ENCODE data around the gene UNC5A.

The UNC5A gene

DNA sequence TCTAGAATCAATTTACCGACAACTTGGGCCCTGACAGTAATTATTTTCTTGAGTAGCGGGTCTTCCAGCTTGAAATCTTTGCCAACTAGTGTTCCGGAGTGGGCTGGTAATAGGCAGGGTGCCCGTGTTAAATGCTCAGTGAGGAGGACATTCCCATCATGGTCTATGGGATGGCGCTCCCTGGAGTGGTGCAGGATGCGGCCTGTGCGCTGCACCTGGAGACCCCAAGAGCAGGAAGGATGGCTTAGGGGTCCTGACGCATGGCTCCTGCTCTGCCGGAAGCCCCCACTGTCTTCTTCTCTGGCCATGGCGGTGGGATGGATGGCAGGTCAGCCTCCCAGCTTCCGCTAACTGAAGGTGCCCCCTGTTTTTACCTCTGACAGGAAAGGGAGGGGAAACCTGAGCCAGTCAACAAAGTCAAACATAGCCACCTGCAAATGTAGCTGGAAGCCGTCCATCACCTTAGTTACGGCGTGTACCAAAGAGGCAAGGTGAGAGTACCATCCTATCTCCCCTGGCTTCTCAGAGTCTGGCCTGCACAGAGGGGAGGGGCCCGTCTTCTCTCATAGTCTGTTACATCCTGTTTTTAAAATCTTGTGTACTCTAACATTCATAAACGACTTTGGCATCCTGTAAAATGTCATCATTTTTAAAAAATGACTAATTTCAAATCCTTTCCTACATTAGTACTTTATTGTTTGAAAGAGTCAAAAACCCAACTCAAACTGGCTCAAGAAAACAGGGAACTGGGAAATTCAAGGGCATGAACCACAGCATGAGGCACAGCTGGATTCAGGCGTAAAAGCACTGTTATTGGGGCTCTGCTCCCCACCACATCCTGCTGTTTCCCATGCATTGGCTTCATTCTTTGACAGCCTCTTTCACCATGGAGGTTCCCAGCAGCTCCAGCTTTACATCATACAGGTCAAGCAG lies 28.5 kb upstream of the UNC5A start:
- DNase-seq (ENCODE audit: low read depth) = no peak

DNA sequence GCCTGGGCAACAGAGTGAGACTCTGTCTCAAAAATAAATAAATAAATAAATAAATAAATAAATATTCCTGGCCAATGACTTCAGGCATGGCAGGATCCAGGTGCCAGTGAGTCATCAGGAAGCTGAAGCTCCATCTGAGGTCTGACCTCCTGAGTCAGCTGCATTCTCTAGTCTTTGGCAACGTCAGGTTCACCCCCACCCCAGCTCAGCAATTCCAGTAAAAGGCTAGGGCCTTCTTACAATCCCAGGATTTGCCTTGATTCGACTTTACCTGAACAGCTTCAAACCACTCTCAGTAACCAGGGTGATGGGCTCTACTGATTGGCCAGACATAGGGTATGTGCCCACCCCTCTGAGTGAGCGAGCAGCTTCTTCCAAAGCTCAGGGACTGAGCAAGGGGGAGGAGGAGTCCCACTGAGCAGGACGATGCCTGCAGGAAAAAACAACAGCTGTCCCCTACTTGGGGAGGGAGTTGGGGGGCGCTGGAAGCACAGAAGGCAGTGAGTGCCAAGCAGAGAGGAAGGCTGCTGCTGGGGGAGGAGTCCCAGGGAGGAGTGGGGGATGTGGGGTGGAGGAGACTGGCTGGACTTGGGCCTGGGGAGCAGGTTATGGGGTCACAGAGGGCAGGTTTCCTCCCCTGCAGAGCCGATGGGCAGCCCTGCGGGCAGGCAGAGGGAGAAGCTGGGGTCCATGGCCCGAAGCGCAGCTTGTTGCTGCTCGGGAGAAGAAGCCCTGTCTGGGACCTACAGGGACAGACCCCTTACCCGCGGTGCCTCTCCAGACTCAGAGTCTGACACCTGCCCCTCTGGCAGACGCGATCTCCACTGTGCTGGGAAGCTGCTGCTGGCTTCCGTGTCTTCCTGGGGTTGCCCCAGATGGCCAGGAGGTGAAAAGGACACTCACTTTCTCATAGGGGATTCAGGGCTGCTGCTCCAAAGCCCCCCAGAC lies 25.9 kb upstream of the UNC5A start:
- DNase-seq (ENCODE audit: low read depth) = no peak

DNA sequence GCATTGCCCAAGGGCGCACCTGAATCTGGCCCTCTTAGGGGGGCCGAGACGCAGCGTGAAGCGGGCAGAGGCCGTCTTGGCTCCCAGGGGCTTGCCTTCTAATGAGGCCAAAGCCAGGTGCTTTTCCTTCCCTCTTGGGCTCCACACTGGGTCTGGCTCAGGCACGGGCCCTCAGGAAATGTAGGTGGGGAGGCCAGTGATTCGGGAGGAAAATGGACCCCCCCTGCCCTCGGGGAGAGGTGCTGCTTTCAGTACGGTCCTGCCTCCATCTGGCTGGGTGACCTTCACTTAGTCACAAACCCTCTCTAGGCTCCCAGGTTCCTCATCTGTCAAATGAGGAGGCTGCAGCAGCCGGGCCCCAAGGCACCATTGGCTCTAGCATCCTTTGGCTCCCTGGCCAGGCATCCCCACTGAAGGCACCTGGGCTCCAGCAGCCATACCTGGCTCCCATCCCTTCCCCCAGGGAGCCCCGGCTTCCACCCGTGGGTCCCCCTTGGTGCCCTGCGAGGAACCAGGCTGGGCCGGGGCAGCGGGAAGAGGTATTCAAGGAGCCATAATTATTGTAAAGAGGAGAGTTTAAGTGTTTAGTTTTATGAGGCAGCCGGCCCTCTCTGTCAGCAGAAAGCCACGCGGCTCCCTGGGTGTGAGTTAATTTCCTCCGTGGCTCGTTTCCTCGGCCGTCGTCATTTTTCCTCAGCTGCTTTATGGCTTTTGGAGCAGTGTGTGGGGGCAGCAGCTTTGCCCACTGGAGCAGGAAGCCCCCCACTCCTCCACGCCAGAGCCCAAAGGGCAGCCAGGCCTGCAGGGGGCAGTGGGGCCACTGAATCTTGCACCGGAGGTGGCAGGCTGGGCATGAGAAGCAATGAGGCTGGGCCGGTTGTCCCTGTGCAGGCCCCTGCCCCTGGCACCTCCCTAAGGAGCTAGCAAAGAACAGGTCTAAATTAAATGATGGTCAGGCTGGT lies 24.9 kb upstream of the UNC5A start:
- no peak for DNase-seq (ENCODE audit: low read depth)

DNA sequence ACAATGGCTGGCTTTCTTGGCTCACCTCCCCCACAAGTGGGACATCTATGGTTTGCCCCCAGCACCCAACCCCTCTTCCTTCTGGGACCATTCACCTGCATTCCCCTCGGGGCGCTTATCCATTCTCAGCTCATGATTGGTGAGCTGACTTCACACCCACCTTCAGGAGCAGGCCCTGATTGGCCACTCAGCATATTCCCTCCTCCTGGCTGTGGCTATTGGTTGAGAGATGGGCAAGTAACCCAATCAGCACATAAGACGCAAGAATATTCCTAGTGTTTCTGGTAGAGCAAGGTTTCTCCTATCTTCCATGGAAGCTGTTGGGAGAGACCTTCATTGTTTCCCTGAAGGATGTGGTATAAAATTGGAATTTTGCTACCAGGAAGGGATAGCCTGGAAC lies 22.7 kb upstream of the UNC5A start:
- DNase-seq (ENCODE audit: low read depth) = no peak

DNA sequence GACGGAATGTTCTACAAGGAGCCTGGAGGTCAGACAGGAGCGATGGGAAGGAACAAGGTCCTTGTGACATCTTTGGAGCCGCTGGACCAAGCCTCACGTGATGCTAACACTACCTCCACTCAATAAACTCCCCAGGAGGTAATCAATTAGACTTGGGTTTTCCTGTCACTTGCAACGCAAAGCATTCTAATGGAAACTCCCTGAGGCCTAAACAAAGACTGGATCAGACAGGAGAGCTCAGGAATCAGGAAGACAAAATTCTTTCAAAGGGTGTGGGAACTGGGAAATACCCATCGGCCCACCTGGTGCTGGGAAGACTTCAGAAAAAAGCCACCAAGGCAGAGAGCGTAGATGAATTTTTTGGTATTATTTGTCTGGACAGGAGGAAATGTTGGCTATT lies 22.3 kb upstream of the UNC5A start:
- DNase-seq (ENCODE audit: low read depth) = no peak

DNA sequence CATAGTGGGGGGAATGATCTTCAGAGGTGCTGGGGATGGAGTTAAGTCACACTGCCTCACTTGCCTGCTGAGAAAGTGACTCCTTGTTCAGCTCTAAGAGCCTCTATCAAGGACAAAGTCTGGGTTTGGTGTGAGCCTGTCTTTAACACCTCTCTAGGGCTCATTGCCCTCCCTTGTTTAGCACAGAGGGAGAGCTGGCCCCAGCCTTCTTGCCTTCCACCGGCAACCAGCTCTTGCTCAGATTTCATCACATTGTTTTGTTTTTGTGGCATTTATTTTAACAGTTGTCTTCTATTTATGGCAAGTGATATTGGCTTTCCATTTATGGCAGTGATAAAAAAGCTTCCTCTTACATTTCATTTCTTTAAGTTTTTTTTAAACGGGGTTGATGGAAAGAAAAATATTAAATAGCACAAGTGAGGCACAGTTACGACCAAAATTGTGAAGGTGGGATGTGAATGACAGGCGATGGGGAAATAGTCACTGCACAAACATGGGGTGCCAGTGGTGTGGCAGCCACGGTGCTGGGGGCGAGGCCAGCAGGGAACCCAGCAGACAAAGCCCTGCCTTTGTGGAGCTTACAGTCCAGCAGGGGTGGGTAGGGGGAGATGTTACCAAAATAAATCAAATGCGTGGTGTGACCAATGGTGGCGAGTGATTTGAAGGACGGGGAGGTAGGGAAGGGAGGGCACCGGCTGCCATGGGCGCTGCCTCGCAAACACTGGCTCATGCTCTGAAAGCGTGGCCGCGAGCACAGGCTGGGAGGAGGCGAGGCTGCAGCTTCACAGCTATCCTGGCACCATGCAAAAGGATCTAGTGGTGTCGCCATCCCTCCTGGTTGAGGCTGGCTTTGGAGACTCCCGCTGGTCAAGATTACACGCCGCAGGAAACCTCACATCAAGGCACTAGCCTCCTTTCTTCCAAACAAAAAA lies 21.2 kb upstream of the UNC5A start:
- DNase-seq (ENCODE audit: low read depth) = no peak

DNA sequence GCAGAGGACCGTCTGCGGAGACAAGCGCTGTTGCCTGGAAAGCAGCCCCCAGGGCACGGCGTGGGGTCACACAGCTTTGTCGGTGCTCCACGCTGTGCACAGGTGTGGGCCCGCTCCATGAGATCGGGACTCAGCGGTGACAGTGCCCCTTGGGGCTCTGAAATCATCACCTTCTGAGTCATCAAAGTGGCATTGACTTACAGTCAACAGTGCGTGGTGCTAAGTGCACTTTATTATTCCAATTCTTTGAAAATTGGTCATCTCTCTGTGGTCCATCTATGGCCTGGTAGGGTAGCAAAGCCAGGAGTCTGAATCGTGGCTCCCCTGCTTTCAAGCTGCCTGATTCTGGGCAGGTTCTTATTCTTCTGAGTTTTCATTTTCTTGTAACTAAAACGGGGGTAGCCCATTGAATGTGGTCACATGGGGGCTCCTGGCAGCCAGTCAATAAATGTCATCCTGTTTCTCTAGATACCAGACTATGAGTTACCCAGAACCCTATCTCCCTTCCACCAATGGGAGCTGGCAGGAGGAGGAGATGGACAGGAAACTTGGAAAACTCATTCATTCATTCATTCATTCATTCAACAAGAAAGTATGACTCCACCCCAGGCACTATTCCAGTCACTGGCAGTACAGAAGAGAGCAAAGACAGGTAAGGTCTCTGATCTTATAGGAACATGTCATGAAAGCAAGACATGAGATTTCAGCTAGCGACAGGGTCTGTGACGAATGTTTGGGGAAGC lies 20.3 kb upstream of the UNC5A start:
- no peak for DNase-seq (ENCODE audit: low read depth)

DNA sequence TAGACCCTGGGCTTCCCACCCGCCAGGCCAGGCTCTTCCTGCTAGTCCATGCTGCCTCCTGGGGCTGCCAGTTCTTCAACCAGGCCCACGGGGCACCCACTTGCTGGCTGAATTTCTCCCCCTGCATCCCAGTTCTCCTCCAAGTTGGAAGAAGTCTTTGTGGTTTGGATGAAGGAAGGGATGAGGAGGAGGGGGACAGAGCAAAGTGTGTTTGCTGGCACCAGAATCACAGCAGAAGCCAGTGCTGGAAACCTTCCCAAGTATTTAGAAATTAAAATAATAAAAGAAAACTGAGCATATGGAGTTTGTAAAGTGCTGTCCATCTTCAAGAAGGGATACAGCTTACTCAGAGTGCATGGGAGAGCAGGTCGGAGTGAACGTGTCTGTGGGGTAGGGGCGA lies 19.4 kb upstream of the UNC5A start:
- DNase-seq (ENCODE audit: low read depth) = no peak

DNA sequence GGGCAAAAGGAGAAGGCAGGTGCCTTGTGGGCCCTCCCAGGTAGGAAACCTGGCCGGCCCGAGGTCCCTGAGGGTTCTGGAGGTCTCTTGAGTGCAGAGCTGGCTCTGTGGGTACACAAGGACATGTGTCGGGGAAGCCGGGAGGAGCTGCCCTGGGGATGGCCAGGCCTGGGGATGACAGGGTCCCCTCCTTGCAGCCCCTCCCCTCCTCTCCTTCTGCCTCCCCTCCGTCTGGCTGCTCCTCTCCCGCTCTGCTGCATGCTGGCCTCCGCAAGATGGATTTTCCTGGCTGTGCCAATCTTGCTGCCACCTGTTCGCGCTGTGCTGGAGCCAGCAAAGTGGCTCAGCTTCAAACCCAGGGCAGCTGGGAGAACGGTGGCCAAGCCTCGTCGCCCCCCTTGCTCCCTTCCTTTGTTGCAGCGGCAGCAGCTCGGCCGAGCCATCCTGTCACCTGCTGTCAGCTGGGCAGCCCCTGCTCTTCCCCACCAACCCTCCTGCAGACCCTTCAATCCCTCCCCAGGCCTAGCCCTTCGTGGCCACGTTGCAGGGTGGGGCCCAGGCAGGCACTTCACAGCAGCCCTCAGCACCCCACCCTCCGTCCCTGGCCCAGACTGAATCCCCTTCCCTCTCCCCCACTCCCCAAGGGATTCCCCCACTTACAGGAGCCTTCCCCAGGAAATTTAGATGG lies 17.6 kb upstream of the UNC5A start:
- DNase-seq (ENCODE audit: low read depth) = no peak

DNA sequence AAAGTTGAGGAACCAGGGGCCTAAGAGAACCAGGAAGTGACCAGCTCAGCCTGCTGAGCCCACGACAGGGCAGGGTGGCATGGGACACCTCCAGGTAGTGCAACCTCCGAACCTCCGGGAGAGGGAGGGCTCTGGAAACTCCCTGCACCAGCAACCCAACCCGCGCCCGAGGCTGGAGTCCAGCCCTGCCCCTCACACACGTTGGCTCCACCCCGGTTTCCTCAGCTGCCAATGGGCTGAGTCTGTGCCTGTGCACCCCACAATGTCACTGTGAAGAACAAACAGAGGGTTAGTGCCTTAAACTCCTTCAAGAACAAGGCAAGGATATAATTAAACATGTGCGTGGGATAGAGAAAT lies 17.0 kb upstream of the UNC5A start:
- DNase-seq (ENCODE audit: low read depth) = no peak

DNA sequence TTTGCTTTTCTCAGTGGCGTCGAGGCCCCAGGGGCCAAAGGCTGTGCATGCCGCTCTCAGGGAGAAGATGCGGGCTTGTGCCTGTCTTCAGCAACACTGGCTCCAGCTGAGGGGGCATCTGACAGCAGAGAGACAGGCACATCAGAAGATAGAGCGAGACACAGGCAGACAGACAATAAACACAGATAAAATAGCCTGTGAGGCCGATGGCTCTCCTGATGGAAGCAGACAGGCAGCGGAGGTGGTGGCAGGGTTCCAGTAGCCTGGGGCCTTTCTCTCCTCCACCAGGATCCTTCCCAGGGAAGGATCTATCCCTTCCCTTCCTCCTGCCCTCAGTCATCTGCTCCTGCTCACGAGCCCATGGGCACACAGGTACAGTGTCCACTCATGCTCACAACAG lies 16.6 kb upstream of the UNC5A start:
- no peak for DNase-seq (ENCODE audit: low read depth)

DNA sequence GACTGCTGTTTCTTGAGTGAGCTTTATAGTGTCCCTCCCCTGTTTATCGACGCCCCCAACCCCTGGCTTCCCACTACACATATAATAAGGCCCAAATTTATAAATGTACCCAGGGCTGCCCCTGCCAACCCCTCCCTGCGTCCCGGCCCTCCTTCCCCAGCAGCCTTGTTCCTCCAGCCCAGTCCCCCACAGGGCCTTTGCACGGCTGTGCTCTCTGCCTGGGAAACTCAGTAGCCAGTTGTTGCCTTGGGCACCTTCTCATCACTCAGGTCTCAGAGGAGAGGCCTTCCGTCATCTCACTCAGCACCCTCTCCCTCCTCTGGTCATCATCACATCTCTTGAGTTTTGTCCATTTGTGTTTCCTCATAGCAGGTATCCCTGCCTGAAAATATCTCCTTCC lies 15.8 kb upstream of the UNC5A start:
- no peak for DNase-seq (ENCODE audit: low read depth)

DNA sequence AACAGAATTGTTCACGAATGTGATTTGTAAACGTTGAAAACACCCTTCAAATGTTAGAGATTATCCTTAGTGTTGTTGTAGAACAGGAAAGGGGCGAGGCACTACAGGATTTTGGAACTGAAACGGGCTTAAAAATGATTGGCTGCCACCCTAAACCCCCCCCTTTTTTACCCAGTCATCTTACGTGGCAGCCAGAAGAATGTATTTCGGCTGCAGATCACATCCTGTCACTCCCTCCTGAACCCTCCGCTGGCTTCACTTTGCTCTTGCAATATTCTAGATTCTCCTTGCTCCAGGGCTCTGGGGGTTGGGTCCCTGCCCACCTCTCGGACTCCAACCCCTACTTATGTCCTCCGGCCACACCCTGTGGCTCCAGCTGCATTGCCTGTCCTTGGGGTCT lies 13.9 kb upstream of the UNC5A start:
- no peak for DNase-seq (ENCODE audit: low read depth)

DNA sequence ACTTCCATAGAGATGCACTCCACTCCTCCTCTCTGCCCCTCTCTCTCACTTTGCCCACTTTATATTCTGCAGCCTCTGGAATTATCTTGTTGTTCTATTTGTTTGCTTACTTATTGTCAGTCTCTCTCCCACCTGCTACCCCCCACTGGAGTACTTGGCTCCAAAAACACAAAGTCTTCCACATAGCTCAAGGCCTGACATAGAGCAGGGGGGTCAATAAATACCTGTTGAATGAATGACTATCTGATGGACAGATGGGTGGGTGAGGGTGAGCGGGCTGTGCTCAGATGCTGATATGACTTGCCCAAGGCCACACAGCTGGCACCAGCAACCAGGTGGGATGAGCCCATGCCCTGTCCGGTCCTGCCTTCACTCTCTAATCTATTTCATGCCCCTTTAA lies 13.4 kb upstream of the UNC5A start:
- no peak for DNase-seq (ENCODE audit: low read depth)

DNA sequence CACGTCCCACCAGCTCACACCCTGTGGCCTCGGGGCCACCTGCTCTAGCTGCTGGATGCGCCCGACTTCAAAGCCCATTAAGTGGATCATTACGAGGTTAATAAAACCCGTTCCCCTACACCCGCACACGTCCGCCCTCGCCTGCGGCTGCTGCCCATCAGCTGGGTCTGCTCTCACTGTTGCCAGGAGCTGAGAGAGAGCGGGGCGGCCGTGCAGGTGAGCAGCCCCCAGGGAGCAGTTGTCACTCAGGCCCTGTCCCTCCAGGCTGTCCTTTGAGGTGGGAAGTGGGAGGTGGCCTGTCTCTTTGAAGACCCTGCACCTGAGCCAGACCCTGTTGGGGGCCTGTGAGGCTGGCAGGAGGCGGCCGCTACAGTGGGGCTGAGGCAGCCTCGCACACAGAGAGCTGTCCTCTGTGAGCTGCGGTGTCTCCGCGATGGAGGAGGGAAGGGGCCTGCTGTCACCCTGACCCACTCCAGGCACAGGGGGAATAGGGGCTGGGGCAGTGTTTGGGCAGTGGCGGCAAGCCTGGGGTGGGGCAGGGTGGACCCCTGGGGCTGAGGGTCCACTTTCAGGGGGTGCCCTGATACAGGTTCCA lies 12.8 kb upstream of the UNC5A start:
- no peak for DNase-seq (ENCODE audit: low read depth)

DNA sequence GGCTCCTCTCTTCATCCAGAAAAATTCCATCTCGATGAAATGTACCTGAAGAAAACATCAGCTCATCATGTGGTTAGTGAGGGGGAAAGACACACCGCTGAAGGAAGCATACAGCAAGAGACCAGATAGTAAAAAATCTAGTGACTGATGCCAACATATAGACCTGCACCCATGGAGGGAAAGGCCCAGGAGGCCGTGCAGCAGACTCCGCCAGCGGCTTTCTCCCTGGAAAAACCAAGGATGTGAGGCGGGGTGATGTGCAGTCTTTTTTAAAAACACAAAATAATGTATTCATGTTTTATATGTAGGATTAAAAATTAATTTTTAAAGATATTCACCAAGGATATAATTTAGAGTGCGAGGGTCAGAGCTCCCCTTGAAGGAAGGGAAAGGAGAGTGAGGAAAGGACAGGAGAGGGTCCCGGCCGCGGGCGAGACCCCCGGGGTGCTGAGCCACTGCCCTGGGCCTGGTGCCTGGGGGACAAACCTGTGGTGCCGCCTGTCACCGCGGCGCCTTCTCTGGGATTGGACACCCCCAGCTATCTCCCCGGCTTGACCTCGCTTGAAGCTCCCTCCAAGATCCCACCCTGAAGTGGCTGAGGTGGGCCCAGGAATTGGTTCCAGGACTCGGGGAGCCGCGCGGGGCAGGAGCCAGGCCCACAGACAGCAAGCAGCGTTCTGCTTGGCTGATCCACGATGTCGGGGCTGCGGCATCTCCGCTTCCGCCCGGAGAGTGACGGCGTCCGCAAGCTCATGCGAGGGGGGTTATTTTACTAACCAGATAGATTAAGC lies 12.1 kb upstream of the UNC5A start:
- DNase-seq (ENCODE audit: low read depth) = no peak

DNA sequence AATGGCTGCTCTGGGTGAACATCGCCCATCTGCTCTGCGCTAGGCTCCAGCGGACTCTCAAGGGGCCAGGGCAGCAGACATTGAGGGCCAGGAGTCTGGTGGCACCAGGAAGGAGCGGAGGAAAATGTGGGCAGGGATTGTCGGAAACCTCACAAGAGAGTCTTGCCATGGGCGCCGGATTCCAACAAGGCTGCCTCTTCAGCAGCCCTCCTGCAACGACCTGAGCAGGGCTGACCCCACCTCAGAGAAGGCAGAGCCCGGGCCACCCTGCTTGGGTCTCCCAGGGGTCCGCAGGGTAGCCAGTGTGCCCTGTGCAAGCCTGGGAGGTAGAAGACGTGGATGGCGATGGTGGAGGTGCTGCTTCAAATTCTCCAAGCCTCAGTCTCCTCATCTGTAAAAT lies 11.4 kb upstream of the UNC5A start:
- no peak for DNase-seq (ENCODE audit: low read depth)

DNA sequence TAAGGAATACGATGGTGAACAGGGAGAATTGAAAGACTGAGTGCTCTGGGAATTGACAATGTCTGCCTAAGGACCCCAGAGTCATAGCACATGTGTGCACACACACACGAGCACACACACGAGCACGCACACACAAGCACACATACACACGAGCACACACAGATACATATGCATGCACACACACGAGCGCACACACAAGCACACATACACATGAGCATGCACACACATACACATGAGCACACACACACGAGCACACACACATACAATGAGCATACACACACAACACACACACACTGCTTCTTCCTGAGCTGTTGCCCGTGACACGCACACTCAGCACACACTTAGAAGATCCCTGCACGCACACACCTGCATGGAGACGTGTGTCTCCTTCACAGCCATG lies 10.9 kb upstream of the UNC5A start:
- DNase-seq (ENCODE audit: low read depth) = no peak

Measured in stimulated activated CD8-positive, alpha-beta memory T cell treated with anti-CD3 and anti-CD28 coated beads, Interleukin-12 subunit alpha, Interleukin-12 subunit beta, amount 100 ng/mL, for 1 hour (primary cell).